Large intestine (tissue), 3 donors: ENCODE results near the gene HOXA5. TPM values are rescaled to one million over a fixed set of nuclear protein-coding genes. Genes with fewer than 3 reads are reported as not detected.

Source experiments
- DNase-seq, 2 donors: peaks; one replicate each; pipeline versions ENCODE4 v3.0.0 to v3.0.0-alpha.2; 2013
- H3K27ac ChIP-seq: one replicate; pipeline ENCODE4 v1.5.1; 2013; ENCODE audit warnings: low read length
- H3K27me3 ChIP-seq: 2 replicates; pipeline ENCODE4 v1.6.1; 2013; ENCODE audit warnings: low read length; ENCODE audit not compliant: control insufficient read depth, insufficient read depth
- H3K36me3 ChIP-seq: 2 replicates; pipeline ENCODE4 v1.6.1; 2013; ENCODE audit warnings: low read length; ENCODE audit not compliant: control insufficient read depth, insufficient read depth
- H3K4me1 ChIP-seq: one replicate; pipeline ENCODE4 v1.6.1; 2013; ENCODE audit warnings: low read length; ENCODE audit not compliant: control insufficient read depth, insufficient read depth
- H3K4me3 ChIP-seq: one replicate; pipeline ENCODE4 v1.5.1; 2013; ENCODE audit warnings: low read length
- H3K9me3 ChIP-seq: one replicate; pipeline ENCODE4 v1.6.1; 2013; ENCODE audit warnings: mild to moderate bottlenecking, low read depth, low read length, moderate library complexity; ENCODE audit not compliant: control insufficient read depth
- WGBS: methylation state at CpG from one replicate; pipeline ENCODE4 v1.1.5; 2013; ENCODE audit warnings: low lambda C conversion rate; ENCODE audit not compliant: insufficient coverage; 5-methylcytosine and 5-hydroxymethylcytosine counted together
- polyA plus RNA-seq: library from polyadenylated mRNA; unstranded; fragments of 120-200 nt; gene quantifications from one replicate; pipeline ENCODE4 v1.2.1, GENCODE V29; 2013

The HOXA5 gene
- polyA plus RNA-seq, 1 donor: 30.3 TPM

GRCh38 chr7:27112955-27113949, 30.2 kb downstream of the HOXA5 start:
- peak overlapping the region; percentile 81 for H3K27ac ChIP-seq
- H3K4me3 ChIP-seq: peak overlapping the region; percentile 53
- 0% methylated on average over 1 of the region's 57 CpGs for WGBS
- peaks cover 5% of the 10 kb centered on the region for H3K9me3 ChIP-seq
- peak; percentile 80 to 89 for DNase-seq
- H3K4me1 ChIP-seq: peaks cover 48% of the 10 kb centered on the region
- H3K36me3 ChIP-seq: peaks cover 27% of the 10 kb centered on the region
- peaks cover 3% of the 10 kb centered on the region for H3K27me3 ChIP-seq

- DNase-seq: no peak
- H3K9me3 ChIP-seq: peaks cover 8% of the 10 kb centered on the region
- WGBS: 63% methylated on average over 2 of the region's 4 CpGs
- peak overlapping the region; percentile 53 for H3K4me3 ChIP-seq
- peaks cover 30% of the 10 kb centered on the region for H3K36me3 ChIP-seq
- H3K27ac ChIP-seq: peak overlapping the region; percentile 81
- H3K4me1 ChIP-seq: peaks cover 42% of the 10 kb centered on the region
- H3K27me3 ChIP-seq: peaks cover 3% of the 10 kb centered on the region
These were observed 31.1 kb downstream of the HOXA5 start for GRCh38 chr7:27112361-27112760.

- peak overlapping the region; percentile 53 for H3K4me3 ChIP-seq
- no peak for DNase-seq
- peak overlapping the region; percentile 81 for H3K27ac ChIP-seq
- peaks cover 27% of the 10 kb centered on the region for H3K36me3 ChIP-seq
- peaks cover 37% of the 10 kb centered on the region for H3K4me1 ChIP-seq
- peaks cover 3% of the 10 kb centered on the region for H3K27me3 ChIP-seq
- H3K9me3 ChIP-seq: peaks cover 8% of the 10 kb centered on the region
- no CpG with 5 or more reads among the region's 4 CpGs for WGBS
These were observed 31.7 kb downstream of the HOXA5 start for GRCh38 chr7:27111751-27112277.

- peak overlapping the region; percentile 53 for H3K4me3 ChIP-seq
- peaks cover 3% of the 10 kb centered on the region for H3K27me3 ChIP-seq
- H3K27ac ChIP-seq: peak overlapping the region; percentile 81
- H3K36me3 ChIP-seq: peaks cover 27% of the 10 kb centered on the region
- peaks cover 32% of the 10 kb centered on the region for H3K4me1 ChIP-seq
- H3K9me3 ChIP-seq: peaks cover 10% of the 10 kb centered on the region
- no CpG with 5 or more reads among the region's 6 CpGs for WGBS
- no peak for DNase-seq
These were observed 32.3 kb downstream of the HOXA5 start for GRCh38 chr7:27111042-27111750.

- Histone ChIP-seq H3K4me1 (peaks cover 25% of the 10 kb centered on the region), H3K4me3 (peak overlapping the region; percentile 19), H3K9me3 (peaks cover 10% of the 10 kb centered on the region), H3K27ac (peak overlapping the region; percentile 81), H3K36me3 (peaks cover 25% of the 10 kb centered on the region), H3K27me3 (peaks cover 3% of the 10 kb centered on the region)
- peak; percentile 73 to 74 for DNase-seq
- 20% methylated on average over 1 of the region's 66 CpGs for WGBS
These were observed 33.1 kb downstream of the HOXA5 start for GRCh38 chr7:27110186-27111031.

DNA sequence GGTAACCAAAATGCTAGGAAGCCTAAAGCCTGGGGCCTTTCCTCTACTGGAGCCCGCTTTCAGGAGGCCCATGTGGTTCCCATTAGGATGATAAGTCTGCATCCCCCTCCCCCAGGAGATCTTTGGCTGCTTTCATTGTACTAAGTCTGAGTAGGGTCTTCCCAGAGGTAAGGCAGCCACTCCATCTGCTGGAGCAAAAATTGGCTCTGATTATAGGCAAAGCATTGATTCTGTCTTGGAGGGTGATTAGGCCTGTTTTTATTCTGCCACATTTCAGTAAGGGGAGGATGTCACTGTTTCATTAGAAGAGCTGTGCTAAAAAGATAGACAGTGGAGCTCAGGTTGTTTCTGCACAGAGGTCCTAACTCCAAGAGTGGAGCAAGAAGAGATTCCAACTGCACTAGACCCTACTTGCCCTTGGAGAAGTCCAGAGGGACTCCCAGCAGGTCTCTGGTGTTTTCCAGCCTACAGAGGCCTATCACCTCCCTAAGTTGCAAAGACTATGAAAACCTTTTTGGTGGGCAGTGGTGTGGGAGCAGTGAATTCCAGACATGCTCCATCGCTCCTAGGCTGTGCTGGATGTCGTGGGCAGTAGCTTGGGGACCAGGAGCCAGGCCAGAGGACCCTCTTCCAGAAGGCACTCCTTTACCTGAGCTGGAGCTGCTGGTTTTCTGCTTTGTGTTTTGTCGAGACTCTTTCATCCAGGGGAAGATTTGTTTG, 33.9 kb downstream of the HOXA5 start:
- Histone ChIP-seq H3K27me3 (peaks cover 3% of the 10 kb centered on the region), H3K36me3 (peaks cover 27% of the 10 kb centered on the region), H3K4me3 (no peak overlapping the region), H3K4me1 (peaks cover 20% of the 10 kb centered on the region), H3K27ac (peak overlapping the region; percentile 80), H3K9me3 (peaks cover 10% of the 10 kb centered on the region)
- no CpG with 5 or more reads among the region's 4 CpGs for WGBS
- DNase-seq: no peak

GRCh38 chr7:27108390-27109127, 34.9 kb downstream of the HOXA5 start:
- WGBS: no CpG with 5 or more reads among the region's 41 CpGs
- H3K36me3 ChIP-seq: peaks cover 27% of the 10 kb centered on the region
- peaks cover 6% of the 10 kb centered on the region for H3K27me3 ChIP-seq
- DNase-seq: peak in 1 of 2 donors; percentile 60
- peak overlapping the region; percentile 80 for H3K27ac ChIP-seq
- peaks cover 15% of the 10 kb centered on the region for H3K4me1 ChIP-seq
- no peak overlapping the region for H3K4me3 ChIP-seq
- peaks cover 10% of the 10 kb centered on the region for H3K9me3 ChIP-seq

DNA sequence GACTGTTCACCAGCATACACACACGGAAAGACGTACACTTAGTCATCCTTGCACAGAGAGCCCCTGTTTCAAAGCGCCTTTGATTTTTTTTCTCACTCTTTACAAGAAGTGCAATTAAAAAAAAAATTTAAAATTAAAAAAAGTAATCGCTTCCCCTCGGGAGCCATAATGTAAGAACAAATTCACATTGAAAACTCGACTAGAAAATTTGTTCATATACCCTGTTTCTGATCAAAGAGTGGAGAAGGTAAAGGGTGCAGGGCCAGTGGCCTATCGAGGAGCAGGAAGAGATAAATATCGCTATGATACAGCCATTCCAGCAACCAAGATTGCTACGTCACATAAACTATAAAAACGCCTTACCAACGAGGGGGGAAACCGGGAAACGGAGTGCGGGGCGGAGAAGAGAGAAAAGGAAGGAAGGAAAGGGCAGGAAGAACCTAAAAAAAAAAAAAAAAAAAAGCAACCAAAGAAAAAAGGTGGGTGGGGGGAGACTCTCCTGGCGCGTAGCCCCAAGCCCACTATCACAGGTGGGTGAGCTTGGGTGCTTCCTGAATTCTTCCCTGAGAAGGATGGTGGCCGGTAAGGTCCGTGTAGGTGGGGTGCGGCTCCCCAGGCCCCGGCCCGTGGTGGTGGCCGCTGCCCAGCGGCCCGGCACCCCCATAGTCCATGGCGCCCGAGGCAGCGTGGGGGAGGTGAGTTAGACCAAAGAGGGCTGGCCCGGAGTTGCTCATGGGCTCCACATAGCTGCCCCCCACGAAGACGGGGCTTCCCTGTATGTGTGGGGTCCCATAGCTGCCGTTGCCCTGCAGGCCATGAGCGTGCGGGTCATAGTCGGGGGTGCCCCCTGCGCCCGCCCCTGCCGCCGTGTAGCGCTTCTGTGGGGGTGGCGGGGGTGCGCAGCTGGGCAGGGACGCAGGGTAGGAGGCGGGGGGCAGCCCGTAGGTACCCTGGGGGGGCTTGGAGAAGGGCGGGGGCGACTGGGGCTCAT, 35.8 kb downstream of the HOXA5 start:
- Histone ChIP-seq H3K27ac (peak overlapping the region; percentile 80), H3K9me3 (peaks cover 10% of the 10 kb centered on the region), H3K4me1 (peaks cover 12% of the 10 kb centered on the region), H3K36me3 (peaks cover 27% of the 10 kb centered on the region), H3K27me3 (peaks cover 12% of the 10 kb centered on the region), H3K4me3 (peak overlapping the region; percentile 5)
- WGBS: 66% methylated on average over 11 of the region's 47 CpGs
- DNase-seq: peak in 1 of 2 donors; percentile 26
